SU-DHL-6 (cell line): ENCODE measurements around the gene PI4KA.
"Not testable (repeated sequence)": the region's sequence is repeated elsewhere in the genome, so short reads cannot be mapped to it uniquely, and the experiment has no call there.

Experiments
- CTCF ChIP-seq: fragments of 200-600 bp; sonication (generic); IDR thresholded peaks from one replicate; pipeline ENCODE4 v1.5.1; 2017; ENCODE audit warnings: antibody characterized with exemption, mild to moderate bottlenecking, low read length, moderate library complexity; ENCODE audit not compliant: insufficient read depth, poor library complexity, severe bottlenecking
- EZH2phosphoT487 ChIP-seq: fragments of 200-600 bp; sonication (generic), shearing (Covaris generic); conservative IDR thresholded peaks from 2 replicates; pipeline ENCODE4 v1.6.1; 2018; ENCODE audit warnings: mild to moderate bottlenecking, antibody characterized with exemption, low read length, moderate library complexity, mixed read lengths

DNA sequence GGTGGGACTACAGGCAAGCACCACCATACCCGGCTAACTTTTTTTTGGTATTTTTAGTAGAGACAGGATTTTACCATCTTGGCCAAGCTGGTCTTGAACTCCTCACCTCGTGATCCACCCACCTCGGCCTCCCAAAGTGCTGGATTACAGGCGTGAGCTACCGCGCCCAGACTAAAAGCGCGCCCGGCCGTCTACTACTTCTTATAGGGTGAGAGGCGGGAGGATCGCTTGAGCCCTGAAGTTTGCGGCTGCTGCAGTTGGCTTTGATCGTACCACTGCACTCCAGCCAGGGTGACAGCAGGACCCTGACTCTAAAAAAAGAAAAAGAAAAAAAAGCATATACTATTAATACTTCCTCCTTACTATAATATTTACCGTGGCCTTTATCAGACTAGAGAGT, 158.3 kb downstream of the PI4KA start:
- TF ChIP-seq CTCF, EZH2phosphoT487: not testable (repeated sequence)
